NCI-H187 (cell line): ENCODE measurements around the gene LINGO1.

Source experiments
- DNase-seq, 2 experiments: peaks; one replicate each; lab custom pipeline; 2025; lab: John Stamatoyannopoulos, UW

Gene LINGO1

DNA sequence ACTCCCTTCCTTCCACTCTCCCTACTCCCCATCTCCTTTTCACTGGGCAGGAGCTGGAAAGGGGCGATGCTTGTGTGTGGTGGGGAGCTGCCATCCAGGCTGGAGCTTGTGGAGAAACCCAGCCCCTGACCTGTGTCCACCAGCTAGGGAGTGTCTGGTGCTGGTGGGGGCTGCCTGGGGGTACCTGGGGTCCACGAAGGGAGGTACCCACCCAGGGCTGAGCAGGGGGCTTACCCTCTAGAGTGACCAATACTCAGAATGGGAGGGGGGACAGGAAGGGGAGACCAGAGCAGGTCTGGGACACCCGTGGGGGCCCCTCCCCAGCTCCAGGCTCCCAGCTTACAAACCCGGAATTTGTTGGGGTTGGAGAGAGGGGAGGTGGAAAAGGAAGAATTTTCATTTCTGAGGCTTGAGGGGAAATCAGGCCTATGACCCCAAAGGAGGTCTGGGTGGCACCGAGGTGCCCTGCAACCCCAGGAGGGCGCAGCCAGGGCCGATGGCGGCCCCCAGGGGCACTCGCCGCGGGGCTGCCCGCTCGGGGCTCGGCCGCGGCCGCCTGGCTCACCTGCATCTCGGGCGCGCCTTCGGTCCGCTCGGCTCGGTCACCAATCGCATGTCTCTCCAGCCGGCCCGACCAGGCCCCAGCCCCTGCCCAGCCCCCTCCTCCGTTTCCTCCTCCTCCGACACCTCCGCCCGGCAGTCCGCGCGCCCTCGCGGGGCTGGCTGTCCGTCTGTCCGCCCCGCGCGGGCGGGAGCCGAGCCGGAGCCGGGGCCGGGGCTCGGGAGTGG, 773 bp downstream of the LINGO1 start:
- no peak for DNase-seq

DNA sequence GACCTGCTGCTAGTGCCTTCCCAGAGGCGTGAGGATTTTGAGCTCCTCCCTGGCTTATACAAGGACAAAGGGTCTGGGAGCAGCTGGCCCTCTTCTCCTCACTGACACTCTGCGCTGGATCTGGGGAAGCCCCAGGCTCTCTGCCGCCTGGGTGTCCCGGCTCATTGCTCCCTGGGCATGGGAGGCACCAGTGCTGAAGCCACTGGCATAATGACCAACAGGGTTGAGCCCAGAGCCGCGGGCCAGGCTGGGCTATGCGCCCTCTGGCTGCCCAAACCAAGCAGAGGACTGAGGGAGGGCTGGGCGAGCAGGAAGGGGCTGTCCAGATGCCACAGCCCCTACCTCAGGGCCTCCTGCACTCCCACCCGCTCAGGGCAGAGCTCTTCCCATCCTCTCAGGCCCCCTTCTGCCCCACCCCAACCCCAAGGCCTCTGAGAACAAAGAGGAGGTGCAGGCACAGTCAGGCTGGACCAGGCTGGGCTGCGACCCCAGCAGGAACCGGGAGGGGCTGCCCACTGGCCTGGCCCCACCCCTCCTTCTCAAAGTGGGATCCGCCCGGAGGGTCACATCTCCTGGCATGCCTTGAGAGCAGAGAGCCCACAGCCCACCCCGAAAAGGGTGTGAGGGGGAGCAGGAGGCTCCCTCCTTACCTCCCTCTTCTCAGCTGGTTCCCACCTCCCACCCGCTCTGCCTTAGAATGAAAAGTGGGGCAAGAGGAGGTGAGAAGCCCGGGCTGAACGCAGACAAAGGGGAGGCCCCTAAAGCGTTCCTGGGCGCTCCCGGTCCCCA, 1.6 kb downstream of the LINGO1 start:
- DNase-seq = no peak

DNA sequence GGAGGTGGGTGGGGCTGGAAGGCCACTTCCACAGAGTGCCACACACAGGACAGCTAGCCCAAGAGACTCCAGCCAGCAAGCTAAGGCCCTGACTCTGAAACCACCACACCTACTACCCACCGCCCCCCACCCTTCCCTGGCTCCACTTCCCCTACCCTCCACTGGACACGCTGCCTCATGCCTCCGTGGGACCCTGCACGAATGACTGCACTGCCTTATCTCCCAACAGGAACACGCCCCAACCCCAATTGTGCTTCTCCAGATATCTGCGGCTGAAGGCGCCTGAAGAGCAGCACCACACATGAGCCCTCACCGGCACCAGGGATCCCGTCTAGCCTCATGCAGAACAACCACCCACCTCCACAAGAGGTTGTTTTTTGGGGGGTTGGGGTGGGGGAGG, 2.7 kb downstream of the LINGO1 start:
- no peak for DNase-seq

DNA sequence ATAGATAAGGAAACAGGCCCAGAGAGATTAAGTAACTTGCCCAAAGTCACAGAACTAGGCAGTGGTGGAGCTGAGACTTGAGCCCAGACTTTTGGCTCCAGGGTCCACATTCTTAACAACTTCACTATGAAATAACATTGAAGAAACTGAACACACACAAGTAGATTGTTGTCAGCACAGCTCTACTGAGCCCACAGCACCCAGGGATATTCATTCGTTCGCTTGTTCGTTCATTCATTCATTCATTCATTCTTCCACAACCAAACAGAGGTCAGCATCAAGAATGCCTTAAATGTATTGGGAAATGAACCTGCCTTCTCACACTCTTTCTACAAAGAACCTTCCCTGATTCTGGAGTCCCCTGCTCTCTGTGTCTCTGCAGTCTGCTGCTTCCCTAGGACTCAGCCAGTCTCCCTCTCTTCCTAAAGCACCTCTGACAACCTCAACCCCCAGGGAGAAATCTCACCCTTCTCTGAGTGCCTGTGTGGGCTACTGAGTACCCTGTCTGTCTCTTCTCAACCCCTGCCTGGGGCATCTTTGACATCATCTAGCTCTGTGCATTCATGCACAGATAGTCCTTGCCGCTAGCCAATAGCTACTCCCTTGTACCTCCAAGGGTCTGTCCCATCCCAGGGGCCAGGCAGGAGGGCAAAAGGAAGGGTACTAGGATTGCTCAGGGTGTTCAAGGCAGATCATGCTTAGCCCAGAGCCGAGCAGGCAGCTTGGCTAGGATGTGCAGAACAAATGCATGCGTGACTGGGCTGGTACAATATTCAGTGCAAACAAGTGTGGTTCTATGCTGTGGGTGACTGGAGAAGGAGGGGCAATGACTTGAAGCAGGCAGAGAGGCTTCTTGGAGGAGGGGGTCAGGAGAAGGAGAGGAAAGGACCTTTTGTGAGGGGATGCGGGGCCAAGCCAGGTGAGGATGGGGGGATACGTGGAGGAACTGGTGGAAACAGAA, 3.4 kb downstream of the LINGO1 start:
- DNase-seq = no peak

DNA sequence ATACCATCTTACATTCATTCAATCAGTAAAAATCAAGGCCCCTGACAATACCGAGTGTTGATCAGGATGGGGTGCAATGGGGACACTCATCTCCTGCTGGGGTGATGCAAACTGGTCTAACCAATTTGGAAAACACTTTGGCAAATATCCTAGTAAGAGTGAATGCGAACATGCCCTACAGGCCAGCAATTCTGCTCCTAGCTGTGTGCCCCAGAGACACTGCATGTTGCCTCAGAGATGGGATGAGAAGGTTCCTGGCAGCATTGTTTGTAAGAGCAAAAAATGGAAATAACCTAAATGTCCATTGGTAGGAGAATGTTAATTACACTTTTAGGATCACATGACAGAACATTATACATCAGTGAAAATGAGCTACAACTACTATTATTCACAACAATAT, 4.7 kb downstream of the LINGO1 start:
- no peak for DNase-seq

DNA sequence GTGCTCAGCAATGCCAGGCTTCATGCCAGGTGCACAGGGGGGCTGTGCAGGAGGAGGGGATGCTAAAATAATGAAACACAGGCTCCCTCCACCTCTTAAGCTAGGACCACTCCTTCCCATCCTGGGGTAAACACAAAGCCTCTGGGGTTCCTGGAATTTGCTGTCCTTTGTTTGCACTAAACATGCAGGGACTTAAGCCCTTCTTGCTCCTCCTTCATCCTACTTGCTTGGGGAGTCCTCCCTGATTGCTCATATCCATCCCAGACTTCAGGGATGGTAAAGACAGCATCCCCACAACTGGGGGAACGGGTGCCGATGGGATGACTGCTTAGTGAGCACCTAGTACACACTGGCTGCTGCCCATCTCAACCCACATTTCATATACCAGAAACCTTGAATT, 5.1 kb downstream of the LINGO1 start:
- no peak for DNase-seq

DNA sequence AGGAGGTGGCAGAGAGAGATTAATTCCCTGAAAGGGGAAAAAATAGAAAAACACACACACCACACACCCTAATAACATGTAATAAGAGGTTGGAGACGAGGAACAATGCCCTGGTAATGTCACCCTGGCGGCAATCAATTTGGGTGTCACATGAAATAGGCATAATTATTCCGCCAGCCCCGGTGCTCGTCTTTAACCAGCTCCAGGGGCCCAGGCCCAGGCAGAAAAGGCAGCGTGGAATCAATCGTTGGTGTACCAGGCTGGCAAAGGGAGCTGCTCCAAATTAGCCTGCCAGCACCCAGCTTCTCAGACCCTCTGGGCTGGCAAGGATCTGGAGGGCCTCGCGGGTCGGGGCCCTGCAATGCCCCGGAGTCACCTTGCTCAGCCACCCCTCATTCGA, 5.6 kb downstream of the LINGO1 start:
- no peak for DNase-seq

DNA sequence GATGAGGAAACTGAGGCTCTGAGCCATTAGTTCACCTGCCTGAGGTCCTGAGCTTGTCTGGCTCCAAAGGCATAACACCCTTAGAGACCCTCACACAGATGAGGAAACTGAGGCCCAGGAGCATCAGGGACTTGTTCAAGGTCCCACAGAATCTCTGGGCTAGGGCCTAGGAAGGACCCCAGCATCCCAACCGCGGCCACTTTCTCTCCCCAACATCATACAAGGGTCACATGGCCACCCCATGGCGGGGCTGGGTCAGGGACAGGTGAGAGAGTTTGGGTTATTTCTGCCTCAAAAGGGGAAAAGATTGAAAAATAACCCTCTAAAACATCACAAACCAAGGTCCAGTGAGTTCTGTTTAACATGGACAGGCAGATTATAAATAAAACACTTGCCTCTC, 6.7 kb downstream of the LINGO1 start:
- no peak for DNase-seq

DNA sequence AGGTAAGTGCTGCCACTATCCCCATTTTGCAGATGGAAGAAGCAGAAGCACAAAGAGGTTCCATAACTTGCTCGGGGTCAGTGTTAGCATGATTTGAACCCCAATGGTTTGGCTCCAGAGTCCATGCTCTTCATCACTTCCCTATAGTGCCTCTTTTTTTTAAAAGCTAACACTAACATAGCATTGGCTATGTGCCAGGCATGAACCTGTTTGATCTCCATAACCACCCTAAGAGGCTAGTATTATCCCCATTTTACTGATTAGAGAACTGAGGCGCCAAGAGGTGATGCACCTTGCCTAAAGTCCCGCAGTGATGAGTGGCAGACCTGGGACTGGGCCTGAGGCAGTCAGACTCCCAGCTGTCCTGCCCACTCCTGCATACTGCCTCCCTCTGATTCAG, 7.3 kb downstream of the LINGO1 start:
- no peak for DNase-seq

DNA sequence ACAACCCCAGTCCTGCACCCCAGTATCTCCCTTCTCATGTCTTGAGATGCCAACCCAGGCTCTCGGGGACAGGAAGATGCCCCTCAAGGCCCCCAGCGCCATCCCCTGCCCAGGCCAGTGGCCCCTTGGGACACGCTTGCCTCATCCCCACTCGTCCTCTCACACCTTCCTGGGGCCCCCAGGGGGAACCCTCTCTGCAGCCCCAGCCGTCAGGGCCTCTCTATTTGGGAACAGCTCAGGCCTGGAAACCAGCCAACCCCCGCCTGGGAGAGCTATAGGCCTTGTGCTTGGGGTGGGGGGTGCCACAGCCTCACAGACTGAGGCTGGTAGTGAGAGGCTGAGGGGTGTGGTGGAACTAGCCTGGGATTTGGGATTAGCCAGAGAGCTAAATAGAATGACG, 7.8 kb downstream of the LINGO1 start:
- no peak for DNase-seq

DNA sequence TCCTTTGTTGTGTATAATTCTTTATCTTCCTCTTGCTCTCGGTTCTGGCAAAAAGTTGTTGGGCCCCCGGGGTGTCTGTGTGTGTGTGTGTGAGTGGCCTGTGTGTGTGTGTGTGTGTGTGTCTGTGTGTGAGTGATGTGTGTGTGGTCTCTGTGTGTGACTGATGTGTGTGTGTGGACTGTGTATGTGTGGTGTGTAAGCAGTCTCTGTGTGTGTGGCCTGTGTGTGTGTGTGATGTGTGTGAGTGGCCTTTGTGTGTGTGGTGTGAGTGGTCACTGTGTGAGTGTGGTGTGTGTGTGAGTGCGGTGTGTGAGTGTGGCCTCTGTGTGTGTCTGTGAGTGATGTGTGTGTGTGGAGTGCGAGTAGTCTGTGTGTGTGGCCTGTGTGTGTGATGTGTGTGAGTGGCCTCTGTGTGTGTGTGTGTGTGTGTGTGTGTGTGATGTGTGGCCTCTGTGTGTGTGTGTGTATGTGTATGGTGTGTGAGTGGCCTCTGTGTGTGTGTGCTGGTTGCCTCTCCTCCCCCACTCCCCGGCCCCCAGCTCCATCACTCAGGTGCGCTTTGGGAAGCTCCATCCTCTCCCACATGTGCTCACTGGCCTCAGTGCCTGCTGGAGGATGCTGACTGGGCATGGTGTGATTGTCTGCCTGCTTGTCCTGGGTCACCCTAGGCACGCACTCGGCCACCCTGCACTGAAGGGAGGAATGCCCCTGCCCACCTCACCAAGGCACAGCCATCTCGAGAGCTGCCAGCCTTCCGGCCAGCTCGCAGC, 8.8 kb downstream of the LINGO1 start:
- DNase-seq = no peak

DNA sequence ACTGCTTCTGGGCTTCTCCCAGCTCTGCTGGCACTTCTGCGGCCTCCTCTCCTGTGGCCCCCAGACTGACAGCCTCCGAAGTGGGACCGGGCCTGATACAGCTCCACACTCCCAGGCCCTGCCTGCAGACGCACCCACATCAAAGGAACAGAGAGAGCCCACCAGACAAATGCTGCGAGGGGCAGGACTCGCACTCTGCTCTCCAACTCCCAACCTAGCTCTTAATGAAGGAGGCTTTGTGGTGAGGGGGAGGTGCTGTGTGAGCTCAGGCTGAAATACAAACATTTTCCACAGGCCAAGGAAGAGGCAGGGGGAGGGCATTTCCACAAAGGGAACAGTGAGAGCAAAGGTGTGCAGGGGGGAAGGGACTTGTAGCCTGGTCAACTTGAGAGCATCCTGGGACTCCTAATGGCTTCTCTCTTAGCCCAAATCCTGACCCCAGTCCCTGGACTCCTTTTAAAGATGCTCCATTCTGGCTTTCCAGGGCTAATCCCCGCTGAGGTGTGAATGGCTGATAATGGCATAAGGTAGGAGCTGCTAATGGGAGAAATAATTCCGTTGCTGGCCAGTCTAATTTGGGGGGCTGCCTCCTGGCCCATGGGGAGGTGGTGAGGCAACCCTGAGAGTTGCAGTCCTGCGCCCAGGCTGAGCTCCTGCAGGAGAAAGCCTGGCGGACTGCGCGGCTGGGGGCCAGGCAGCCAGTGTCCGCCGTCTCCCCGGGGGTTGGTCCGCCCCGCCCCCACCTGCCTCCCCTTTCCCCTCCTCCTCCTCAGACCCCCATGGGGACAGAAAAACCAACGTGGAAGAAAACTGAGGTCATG, 9.6 kb downstream of the LINGO1 start:
- DNase-seq = no peak

DNA sequence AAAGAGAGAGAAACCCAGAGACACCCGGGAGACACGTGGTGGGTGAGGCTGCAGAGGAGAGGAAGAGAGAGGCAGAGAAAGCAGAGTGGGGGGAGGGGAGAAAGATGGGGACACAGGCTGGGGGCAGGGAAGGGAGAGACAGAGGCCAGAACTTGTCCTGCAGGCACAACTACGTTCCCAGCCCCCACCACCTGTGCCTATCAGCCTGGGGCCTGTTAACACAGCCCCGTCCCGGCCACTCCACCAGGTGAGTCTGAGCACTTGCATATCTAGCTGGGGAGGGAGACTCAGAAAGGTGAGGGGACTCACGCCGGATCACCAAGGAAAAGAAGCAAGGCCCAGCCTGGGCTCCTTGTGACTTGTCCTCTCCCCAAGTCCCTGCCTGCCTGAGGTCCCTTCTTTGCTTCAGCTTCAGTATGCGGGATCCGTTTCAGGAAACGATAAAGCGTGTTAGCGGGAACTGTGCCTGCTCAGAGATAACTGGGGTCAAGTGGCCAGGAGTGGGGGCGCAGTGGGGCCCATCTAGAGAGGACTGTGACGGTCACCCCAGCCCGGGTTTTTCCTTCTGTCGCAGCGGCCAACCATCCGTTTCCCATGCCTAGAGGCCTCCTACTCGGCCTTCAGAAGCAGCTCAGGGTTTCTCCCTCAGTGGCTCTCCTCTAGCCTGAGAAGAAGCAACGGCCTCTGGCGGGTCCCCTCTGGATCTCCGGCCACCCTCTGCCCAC, 10.3 kb downstream of the LINGO1 start:
- no peak for DNase-seq

DNA sequence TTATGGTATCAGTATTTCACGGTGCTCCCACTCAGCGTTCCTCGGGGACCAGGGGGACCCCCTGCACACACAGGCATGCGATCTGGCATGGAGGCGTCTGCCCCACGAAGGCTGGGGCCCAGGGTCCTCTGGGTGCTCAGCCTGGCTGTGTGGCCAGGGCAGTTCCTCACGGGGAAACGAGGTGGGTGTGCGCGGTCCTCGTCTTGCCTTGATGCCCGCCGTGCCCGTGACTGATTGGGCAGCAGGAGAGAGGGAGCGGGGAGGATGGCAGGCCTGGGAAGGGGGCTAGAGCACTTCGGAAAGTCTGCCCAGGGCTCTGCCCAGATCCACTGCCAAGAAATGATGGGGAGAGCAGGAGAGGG, 10.9 kb downstream of the LINGO1 start:
- DNase-seq = no peak

DNA sequence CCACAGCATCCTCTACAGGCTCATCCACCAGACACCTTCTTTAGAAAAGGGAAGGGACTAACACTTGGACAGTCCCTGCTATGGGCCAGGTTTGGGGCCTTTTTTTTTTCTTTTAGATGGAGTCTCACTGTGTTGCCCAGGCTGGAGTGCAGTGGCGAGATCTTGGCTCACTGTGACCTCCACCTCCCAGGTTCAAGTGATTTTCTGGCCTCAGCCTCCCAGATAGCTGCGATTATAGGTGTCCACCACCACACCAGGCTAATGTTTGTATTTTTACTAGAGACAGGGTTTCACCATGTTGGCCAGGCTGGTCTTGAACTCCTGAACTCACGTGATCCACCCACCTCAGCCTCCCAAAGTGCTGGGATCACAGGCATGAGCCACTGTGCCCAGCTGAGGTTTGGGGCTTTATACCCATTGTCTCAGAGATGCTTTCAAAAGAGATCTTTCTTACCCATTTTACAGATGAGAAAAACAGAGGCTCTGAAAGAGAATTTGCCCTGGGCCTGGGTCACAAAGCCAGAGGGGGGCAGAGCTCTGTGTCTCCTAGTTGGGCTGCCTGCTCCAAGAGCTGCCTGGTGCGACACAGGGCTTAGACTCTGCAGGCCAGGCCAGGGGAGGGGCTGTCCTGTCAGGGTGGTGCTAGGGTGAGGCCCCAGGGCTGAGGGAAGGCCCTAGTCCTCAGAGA, 11.6 kb downstream of the LINGO1 start:
- no peak for DNase-seq

DNA sequence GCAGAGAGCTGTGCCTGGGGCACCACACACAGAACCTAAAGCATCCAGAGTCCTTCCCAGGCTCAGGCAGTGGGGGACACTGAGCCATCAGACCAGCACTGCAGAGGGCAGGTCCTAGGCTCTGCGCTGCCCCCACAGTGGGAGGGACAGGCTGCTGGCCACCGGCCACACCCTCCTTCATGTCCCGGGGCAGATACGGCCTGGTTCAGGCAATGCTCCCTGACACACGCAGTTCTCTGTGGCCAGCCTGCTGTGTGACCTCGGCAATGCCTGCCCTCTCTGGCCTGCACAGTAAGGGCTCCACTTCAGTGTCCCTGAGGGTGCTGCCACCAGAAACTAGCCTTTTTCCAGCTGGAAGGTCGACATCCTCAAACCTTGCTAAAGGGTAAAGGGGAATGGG, 12.4 kb downstream of the LINGO1 start:
- no peak for DNase-seq

DNA sequence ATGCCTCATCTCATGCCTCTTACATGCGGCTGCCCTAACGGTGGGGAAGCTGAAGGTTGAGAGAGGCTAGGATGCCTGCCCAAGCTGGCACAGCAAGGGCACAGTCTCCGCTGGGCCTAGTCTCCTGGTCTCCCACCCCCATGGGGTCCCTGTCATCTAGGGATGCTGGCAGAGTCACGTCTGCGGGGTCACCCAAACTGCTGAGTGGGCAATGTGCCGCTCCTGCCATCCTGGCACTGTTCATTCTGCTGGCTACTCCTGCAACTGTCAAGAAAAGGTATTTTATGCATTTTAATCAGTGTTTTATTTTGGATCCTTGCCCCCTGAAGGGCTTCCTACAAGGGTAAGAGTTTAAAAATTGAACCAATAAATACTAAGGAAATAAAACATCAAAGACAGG, 12.8 kb downstream of the LINGO1 start:
- DNase-seq = no peak

DNA sequence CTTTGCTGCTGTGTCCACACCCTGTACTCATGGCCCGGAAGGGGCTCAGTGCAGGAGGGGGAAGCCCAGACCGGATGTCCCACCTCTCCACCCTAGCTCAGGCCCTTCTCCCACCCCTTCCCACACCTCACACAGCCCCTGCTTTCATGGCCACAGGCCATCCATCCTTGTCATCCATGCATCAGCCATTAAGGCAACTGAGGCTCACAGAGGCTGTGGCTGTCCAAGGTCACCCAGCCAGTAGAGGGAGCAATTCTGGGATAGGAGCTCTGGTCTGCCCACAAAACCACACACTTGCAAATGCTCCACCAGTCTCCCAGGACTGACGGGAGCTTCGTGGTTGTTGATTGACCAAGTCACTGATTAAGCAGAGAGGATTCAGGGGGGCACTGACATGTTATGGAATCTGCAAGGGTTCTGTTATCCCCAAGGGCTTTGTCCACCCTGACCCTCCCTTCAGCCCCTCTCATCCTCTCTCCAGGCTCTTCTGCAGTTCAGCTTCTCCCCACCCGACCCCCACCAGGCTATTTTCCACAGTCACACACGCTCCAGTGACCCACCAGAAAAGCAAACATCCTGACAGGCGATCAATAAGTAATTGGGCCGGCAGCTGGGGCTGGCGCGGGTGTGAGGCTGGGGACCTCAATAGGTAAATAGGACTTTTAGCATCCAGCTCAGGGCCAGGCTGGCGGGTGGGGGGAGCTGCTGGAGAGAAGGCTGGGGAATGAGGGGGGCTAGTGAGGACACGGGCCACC, 15.1 kb downstream of the LINGO1 start:
- DNase-seq = no peak

DNA sequence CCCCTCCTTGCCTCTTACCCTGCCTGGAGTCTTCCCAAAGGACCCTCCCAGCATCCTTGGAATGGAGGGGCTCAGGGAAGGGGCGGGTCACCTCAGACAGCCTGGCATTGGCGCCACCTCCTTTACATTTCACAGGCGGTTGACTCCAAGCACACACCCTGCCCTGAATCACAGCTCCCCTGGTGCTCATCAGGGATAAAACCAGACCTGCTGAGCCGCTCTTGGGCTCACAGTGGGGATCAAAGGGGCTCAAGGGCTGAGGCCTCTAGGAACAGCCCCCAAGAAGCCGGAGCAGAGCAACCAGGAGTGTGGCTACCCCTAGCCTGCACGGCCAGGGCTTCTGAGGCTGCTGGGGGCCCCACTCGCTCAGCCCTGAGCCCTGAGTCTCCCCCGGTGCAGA, 16.6 kb downstream of the LINGO1 start:
- DNase-seq = no peak
